HG03469 (cell line): Measurements from ENCODE around the gene OR51E1.

Experiments
- ATAC-seq: cut with Tn5 transposase; IDR thresholded peaks from one replicate; pipeline ENCODE4 v1.9.1; 2021; ENCODE audit warnings: mild to moderate bottlenecking, moderate library complexity, moderate number of reproducible peaks; ENCODE audit not compliant: unreplicated experiment

OR51E1 gene

DNA sequence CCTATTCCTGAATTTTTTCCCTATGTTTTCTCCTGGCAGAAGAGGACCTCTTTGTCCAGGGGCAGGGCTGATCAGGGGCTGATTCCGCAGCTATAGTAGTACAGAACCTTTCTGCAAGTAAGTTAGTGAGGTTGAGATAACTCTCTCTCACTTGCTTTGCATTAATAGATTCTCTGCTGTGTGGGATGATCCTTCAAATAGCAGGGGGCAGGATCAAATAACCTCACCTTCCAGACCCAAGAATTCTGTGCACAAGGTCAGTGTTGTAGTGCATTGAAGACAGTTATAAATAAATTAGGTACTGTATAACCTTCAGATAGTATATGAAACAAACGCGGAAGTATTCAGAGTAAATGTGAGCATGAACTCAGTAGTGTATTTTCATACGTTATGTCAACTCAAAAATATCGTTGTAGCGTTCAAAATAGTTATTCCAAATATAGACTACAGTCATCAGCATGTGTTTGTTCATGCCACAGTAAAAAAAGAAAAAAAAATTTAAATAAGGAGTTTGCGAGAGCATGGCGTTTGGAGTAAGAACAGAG, 61.1 kb downstream of the OR51E1 start:
- ATAC-seq: no peak
